ENCODE results near the gene NHLRC4. TPM values are rescaled to one million over a fixed set of nuclear protein-coding genes. Genes with fewer than 3 reads are reported as not detected.

Gene NHLRC4
- polyA plus RNA-seq, 1 donor (not counting 4 experiments of a cell fraction or from before 2014, with no cell fraction given): 0.10 TPM

GRCh38 chr16:561957-562938, 4.6 kb upstream of the NHLRC4 start:
- Histone ChIP-seq H2AFZ (ENCODE audit: control insufficient read depth, low read length) (no peak overlapping the region), H3K9me1 (ENCODE audit: control insufficient read depth, extremely low read depth, insufficient read depth, low read length) (no peaks in the 10 kb centered on the region), H3K4me2 (ENCODE audit: control insufficient read depth, extremely low read depth, insufficient read depth, low read depth, low read length) (no peak overlapping the region), H3K4me3 (ENCODE audit: control insufficient read depth in 2 of 3, extremely low read depth in 1 of 3, insufficient read depth in 2 of 3, low read depth in 1 of 3, low read length in 3 of 3) (no peak overlapping the region), H3K79me2 (ENCODE audit: control insufficient read depth, insufficient read depth, low read length) (no peaks in the 10 kb centered on the region), H3K4me1 (ENCODE audit: control insufficient read depth, extremely low read depth, insufficient read depth, low read length) (peaks cover 9% of the 10 kb centered on the region), H3K36me3 (ENCODE audit: control insufficient read depth in 2 of 2, extremely low read depth in 1 of 2, insufficient read depth in 2 of 2, low read length in 2 of 2) (no peaks in the 10 kb centered on the region), H3K9ac (ENCODE audit: control insufficient read depth, extremely low read depth, insufficient read depth, low read length) (no peak overlapping the region), H4K20me1 (ENCODE audit: control insufficient read depth, extremely low read depth, insufficient read depth, low read length) (no peaks in the 10 kb centered on the region), H3K9me3 (ENCODE audit: control insufficient read depth, low read depth, low read length) (no peaks in the 10 kb centered on the region), H3K27ac (ENCODE audit: control insufficient read depth, insufficient read depth, low read length) (no peak overlapping the region), H3K27me3 (ENCODE audit: control insufficient read depth, extremely low read depth, insufficient read depth, low read length) (peaks cover 50% of the 10 kb centered on the region)
- dilution Hi-C loops (cut with MboI; ENCODE audit: extremely low pct_ligation_motif_present, low sequenced_read_pairs): no loop called here
- no peak for DNase-seq (ENCODE audit: low read depth, low spot score)
- FAIRE-seq: no peak
- TF ChIP-seq CTCF (optimal IDR thresholded peaks at IDR 0.05 in 1 of 3, IDR thresholded peaks at IDR 0.05 in 1 of 3, conservative IDR thresholded peaks at IDR 0.05 in 1 of 3; ENCODE audit: extremely low read depth in 1 of 3, insufficient read depth in 2 of 3, low read length in 3 of 3) (no peak), EZH2 (IDR thresholded peaks at IDR 0.05; ENCODE audit: low read length) (no peak)

GRCh38 chr16:563072-563644, 3.6 kb upstream of the NHLRC4 start:
- no peak for FAIRE-seq
- dilution Hi-C loops (cut with MboI; ENCODE audit: extremely low pct_ligation_motif_present, low sequenced_read_pairs): no loop called here
- no peak for DNase-seq (ENCODE audit: low read depth, low spot score)
- no peaks in the 10 kb centered on the region for H4K20me1 ChIP-seq (ENCODE audit: control insufficient read depth, extremely low read depth, insufficient read depth, low read length)
- no peak overlapping the region for H3K9ac ChIP-seq (ENCODE audit: control insufficient read depth, extremely low read depth, insufficient read depth, low read length)
- peaks cover 9% of the 10 kb centered on the region for H3K4me1 ChIP-seq (ENCODE audit: control insufficient read depth, extremely low read depth, insufficient read depth, low read length)
- TF ChIP-seq EZH2 (IDR thresholded peaks at IDR 0.05; ENCODE audit: low read length): no peak
- TF ChIP-seq CTCF (optimal IDR thresholded peaks at IDR 0.05 in 1 of 3, IDR thresholded peaks at IDR 0.05 in 1 of 3, conservative IDR thresholded peaks at IDR 0.05 in 1 of 3; ENCODE audit: extremely low read depth in 1 of 3, insufficient read depth in 2 of 3, low read length in 3 of 3): no peak
- no peak overlapping the region for H3K4me2 ChIP-seq (ENCODE audit: control insufficient read depth, extremely low read depth, insufficient read depth, low read depth, low read length)
- no peaks in the 10 kb centered on the region for H3K36me3 ChIP-seq (ENCODE audit: control insufficient read depth in 2 of 2, extremely low read depth in 1 of 2, insufficient read depth in 2 of 2, low read length in 2 of 2)
- no peak overlapping the region for H2AFZ ChIP-seq (ENCODE audit: control insufficient read depth, low read length)
- H3K79me2 ChIP-seq (ENCODE audit: control insufficient read depth, insufficient read depth, low read length): no peaks in the 10 kb centered on the region
- H3K27ac ChIP-seq (ENCODE audit: control insufficient read depth, insufficient read depth, low read length): no peak overlapping the region
- no peak overlapping the region for H3K4me3 ChIP-seq (ENCODE audit: control insufficient read depth in 2 of 3, extremely low read depth in 1 of 3, insufficient read depth in 2 of 3, low read depth in 1 of 3, low read length in 3 of 3)
- H3K9me3 ChIP-seq (ENCODE audit: control insufficient read depth, low read depth, low read length): no peaks in the 10 kb centered on the region
- no peaks in the 10 kb centered on the region for H3K9me1 ChIP-seq (ENCODE audit: control insufficient read depth, extremely low read depth, insufficient read depth, low read length)
- peaks cover 43% of the 10 kb centered on the region for H3K27me3 ChIP-seq (ENCODE audit: control insufficient read depth, extremely low read depth, insufficient read depth, low read length)
